HG03520 (cell line): ENCODE measurements around the gene MICAL1.
A peak's percentile ranks its signal among the peaks of the same experiment; 100 is the strongest.
"Not testable (repeated sequence)": the region's sequence is repeated elsewhere in the genome, so short reads cannot be mapped to it uniquely, and the experiment has no call there.

ENCODE experiments used
- ATAC-seq: cut with Tn5 transposase; IDR thresholded peaks from one replicate; pipeline ENCODE4 v1.9.1; 2021; ENCODE audit warnings: mild to moderate bottlenecking, moderate library complexity; ENCODE audit not compliant: unreplicated experiment

MICAL1 gene

GRCh38 chr6:109477184-109477583 lies 21.6 kb upstream of the MICAL1 start:
- no peak for ATAC-seq

- no peak for ATAC-seq
These were observed 20.1 kb upstream of the MICAL1 start for GRCh38 chr6:109475625-109476024.

DNA sequence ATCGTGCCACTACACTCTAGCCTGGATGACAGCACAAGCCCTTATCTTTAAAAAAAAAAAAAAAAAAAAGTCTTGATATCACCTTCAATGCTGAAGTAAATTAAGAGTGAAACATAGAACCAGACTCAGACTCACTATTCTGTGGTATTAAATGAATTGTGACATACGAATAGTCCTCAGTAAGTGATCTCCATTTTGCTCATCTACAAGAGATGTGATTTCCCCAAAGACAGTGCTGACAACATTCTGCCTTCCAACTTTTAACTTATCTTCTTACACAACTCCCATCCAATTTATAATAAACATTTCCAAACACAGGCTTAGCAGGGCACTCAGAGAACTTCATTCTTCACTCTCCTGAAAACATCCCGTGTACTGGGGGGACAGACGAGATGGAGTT lies 19.4 kb upstream of the MICAL1 start:
- no peak for ATAC-seq

DNA sequence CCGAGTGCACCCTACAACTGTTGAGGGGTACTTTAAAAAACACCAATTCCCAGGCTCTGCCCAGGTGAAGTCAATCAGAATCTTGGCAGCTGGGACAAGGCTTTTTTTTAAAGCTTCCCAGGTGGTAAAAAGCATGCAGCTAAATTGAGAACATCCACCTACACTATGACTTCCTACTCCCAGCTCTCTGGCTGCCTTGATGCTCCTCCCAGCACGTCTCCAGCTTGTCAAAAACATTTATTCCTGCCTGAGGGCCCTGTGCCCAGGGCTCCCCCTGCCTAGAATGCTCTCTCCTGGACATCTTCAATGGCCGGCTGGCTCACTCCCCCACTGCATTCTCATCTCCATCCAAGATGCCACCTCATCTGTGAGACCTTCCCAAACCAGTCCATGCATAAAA lies 17.5 kb upstream of the MICAL1 start:
- ATAC-seq, result no peak

- ATAC-seq, result no peak
These were observed 16.8 kb upstream of the MICAL1 start for GRCh38 chr6:109472132-109472995.

- no peak for ATAC-seq
These were observed 15.7 kb upstream of the MICAL1 start for GRCh38 chr6:109471105-109471810.

DNA sequence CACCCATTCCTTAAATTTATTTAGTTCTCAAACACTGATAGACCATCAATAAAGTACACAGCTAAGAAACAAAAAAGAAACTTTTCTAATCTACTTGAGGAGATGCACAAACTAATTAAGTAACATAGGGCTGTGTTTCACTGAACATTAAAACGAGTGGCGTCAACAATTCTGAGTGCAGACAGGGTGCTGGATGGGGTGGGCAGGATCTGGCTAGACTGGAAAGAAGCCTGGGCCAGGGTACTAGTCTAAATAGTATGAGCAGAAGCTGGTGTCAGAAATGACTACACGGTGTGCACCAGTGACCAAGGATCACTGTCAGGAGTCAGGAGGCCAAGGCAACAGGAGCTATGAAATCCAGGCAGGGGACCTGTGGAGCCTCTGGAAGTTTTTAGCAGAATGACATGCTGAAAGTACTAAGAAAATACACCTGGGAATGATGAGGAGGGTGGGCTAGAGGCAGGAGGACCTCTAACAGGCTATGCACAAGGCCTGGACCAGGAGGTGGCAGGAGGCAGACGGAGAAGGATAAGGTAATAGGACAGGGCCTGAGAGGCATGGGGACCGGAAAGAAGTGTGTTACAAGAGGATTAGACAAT lies 14.1 kb upstream of the MICAL1 start:
- ATAC-seq, result no peak

- no peak for ATAC-seq
These were observed 12.1 kb upstream of the MICAL1 start for GRCh38 chr6:109467696-109468095.

- no peak for ATAC-seq
These were observed 10.8 kb upstream of the MICAL1 start for GRCh38 chr6:109466212-109466923.

GRCh38 chr6:109465772-109466171 lies 10.2 kb upstream of the MICAL1 start:
- no peak for ATAC-seq

GRCh38 chr6:109461733-109462526 lies 6.4 kb upstream of the MICAL1 start:
- no peak for ATAC-seq

GRCh38 chr6:109461205-109461604 lies 5.6 kb upstream of the MICAL1 start:
- ATAC-seq, result not testable (repeated sequence)

GRCh38 chr6:109460161-109460829 lies 4.7 kb upstream of the MICAL1 start:
- no peak for ATAC-seq

DNA sequence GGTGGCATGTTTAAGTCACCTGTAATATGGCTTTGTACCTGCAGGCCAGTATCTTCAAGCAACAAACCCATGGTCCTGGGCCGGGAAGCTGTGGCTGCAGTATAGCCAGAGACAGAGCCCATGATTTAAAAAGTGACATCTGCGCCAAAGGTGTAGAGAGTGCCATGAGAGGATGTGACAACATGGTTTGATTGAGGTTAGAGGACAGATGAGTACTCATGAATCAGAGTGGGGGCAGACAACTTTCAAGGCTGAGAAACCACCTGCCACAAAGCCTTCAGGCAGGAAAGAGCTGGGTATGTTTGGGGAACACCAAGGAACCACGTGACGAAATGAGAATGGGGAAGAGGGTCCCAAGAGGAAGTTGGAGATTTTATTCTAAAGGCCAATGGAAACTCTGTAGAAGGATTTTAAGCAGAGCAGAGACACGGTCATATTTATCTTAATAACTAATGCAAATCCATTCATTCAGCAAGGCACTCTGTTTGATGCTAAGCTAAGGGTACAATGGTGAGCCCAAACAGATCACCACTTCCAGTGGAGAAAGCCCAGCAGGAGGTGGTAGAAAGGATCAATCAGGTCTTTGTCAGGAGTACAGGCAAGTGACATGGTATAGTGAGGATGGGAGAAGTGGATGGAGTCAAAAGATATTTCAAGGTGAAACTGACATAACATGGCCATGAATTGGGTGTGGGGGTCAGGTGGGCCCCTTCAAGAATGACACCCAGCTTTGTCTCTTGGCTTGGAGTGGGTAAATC lies 3.4 kb upstream of the MICAL1 start:
- no peak for ATAC-seq

DNA sequence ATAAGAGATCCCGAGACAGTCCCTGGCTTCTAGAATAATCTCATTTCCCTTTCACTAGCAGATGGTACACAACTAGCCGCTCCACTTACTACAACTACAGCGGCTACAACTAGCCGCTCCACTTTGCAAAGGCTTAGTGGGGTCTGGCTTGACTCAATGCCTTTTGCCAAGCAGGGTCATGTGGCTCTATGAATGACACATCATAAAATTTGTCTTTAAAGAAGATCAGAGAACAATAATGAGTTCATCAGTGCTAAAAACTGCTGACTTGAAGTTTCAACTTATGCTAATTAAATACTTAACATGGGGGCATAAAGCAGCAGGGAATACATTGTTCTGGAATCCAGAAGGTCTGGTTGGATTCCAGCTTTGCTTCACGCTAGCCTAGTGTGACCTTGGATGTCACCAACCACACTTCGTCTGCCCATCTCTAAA lies 2.0 kb upstream of the MICAL1 start:
- no peak for ATAC-seq

GRCh38 chr6:109456710-109457561 lies 1.4 kb upstream of the MICAL1 start:
- no peak for ATAC-seq

DNA sequence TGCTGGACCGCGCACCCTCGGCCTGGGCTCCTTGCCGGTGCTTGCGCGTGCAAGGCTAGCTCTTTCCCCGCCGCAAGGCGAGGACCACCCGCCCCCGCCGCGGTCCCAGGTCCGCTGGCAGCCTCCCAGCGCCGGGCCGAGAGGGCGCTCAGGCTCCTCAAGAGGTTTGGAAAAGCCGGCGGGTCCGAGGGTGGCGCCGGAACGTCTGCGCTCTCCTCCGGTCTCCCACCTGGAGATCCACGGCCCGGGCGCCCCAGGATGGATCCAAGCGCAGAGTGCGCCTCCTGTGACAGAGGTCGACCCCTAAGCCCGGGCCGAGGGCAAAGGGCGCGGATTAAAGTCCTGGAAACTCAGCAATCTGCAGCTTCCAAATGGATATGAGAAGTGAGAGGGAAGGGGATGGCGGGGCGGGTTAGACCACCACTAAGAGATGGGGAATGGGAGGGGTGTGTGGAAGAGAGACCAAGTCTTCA lies 575 bp upstream of the MICAL1 start:
- ATAC-seq, result peak; percentile 2
